ENCODE data around the gene DEPDC5. TPM values are rescaled to one million over a fixed set of nuclear protein-coding genes. Genes with fewer than 3 reads are reported as not detected.

The DEPDC5 gene
- total and polyA plus RNA-seq, 2 of the 8 experiments (the other 6 are each of a cell fraction or from before 2014, with no cell fraction given) = 18.3 to 26.5 TPM

GRCh38 chr22:31870890-31871289 lies 117.1 kb downstream of the DEPDC5 start:
- H2BK5ac ChIP-seq (ENCODE audit: low read depth, low read length) = no peak overlapping the region
- H2BK120ac ChIP-seq (replicated peaks; ENCODE audit: low read depth, low read length) = no peak overlapping the region
- no peaks in the 10 kb centered on the region for H3K23me2 ChIP-seq (ENCODE audit: low read depth, low read length)
- TF ChIP-seq POU5F1 (IDR thresholded peaks at IDR 0.05; ENCODE audit: low read depth, low read length) (no peak), RXRA (IDR thresholded peaks at IDR 0.05; ENCODE audit: insufficient read depth, low read depth, low read length) (no peak), SUZ12 (IDR thresholded peaks at IDR 0.05; ENCODE audit: low read length) (no peak)
- CTCF ChIA-PET (ENCODE audit: partially characterized antibody) = interaction anchor here (1.0 to 2.6 kb wide), 9 partner anchors 9 to 162 kb away, joined by 3 to 9 read pairs (median 4); no protein-coding TSS in a partner anchor
- H4K5ac ChIP-seq (ENCODE audit: insufficient read length, low read depth, low read length) = no peak overlapping the region
- H3K27ac ChIP-seq (ENCODE audit: low read depth, low read length) = no peak overlapping the region
- 94% methylated on average over 6 of the region's 6 CpGs; no CpG with 5 or more reads in 1 of the 2 experiments for WGBS, 2 experiments (ENCODE audit: extremely low coverage in 1 of 2, insufficient coverage in 1 of 2, insufficient read length in 1 of 2, insufficient replicate concordance in 2 of 2, low coverage in 1 of 2, low lambda C conversion rate in 2 of 2, missing lambda C conversion rate in 1 of 2)
- H2BK20ac ChIP-seq (ENCODE audit: low read length) = no peak overlapping the region
- no peaks in the 10 kb centered on the region for H3K79me1 ChIP-seq (ENCODE audit: low read depth, low read length)
- H3K14ac ChIP-seq (ENCODE audit: insufficient read length) = no peak overlapping the region
- no peak overlapping the region for H3K4me2 ChIP-seq (ENCODE audit: insufficient read depth in 1 of 2, low read depth in 2 of 2, low read length in 2 of 2)
- H2BK15ac ChIP-seq (ENCODE audit: low read length) = no peak overlapping the region
- H3K18ac ChIP-seq (ENCODE audit: extremely low read depth, low read length) = no peak overlapping the region
- no peak overlapping the region for H3K56ac ChIP-seq (replicated peaks; ENCODE audit: insufficient read length, low read depth, low read length)
- no peak overlapping the region for H3K4ac ChIP-seq (replicated peaks; ENCODE audit: insufficient read length, low read depth, low read length)
- H3K79me2 ChIP-seq (ENCODE audit: control insufficient read depth in 1 of 2, insufficient read depth in 2 of 2, low read length in 2 of 2) = no peaks in the 10 kb centered on the region
- no peak overlapping the region for H2BK12ac ChIP-seq (ENCODE audit: low read depth, low read length)
- H3K9me3 ChIP-seq (ENCODE audit: insufficient read depth in 2 of 2, low read depth in 1 of 2, low read length in 1 of 2) = no peaks in the 10 kb centered on the region
- H3K4me1 ChIP-seq (replicated peaks in 1 of 4; ENCODE audit: control insufficient read depth in 3 of 4, insufficient read depth in 4 of 4, low read length in 3 of 4) = peaks cover 0 to 7% (median 5%) of the 10 kb centered on the region in 4 experiments; a peak in 3 of 7 replicates
- no peak overlapping the region for H2AK5ac ChIP-seq (ENCODE audit: low read depth, low read length)
- H3K27me3 ChIP-seq (replicated peaks in 1 of 4; ENCODE audit: control insufficient read depth in 3 of 4, extremely low read depth in 1 of 4, insufficient read depth in 3 of 4, low read length in 3 of 4) = no peaks in the 10 kb centered on the region
- POLR2A ChIA-PET (ENCODE audit: partially characterized antibody) = no interaction called here
- H4K20me1 ChIP-seq (replicated peaks in 1 of 2; ENCODE audit: control insufficient read depth in 1 of 2, insufficient read depth in 2 of 2, low read length in 2 of 2) = no peaks in the 10 kb centered on the region
- FAIRE-seq (no peak), DNase-seq (ENCODE audit: low read depth in 1 of 2, low spot score in 2 of 2) (no peak)
- no peak overlapping the region for H3K9ac ChIP-seq (replicated peaks in 1 of 4; ENCODE audit: extremely low read depth in 1 of 4, low read depth in 3 of 4, low read length in 3 of 4)
- H3K23ac ChIP-seq (ENCODE audit: insufficient read length) = no peak overlapping the region
- 0 out of 8 replicates have a peak, but pooled peaks cover 0 to 4% (median 2%) of the 10 kb centered on the region in 4 experiments for H3K36me3 ChIP-seq (ENCODE audit: control insufficient read depth in 2 of 4, insufficient read depth in 4 of 4, low read length in 3 of 4)
- H4K8ac ChIP-seq (ENCODE audit: extremely low read depth, insufficient read depth, low read length) = no peak overlapping the region
- H2AFZ ChIP-seq (ENCODE audit: low read length) = no peak overlapping the region
- H4K91ac ChIP-seq (replicated peaks; ENCODE audit: insufficient read length, low read length) = no peak overlapping the region
- H3K4me3 ChIP-seq (ENCODE audit: extremely low read depth in 1 of 4, insufficient read depth in 2 of 4, low read depth in 3 of 4, low read length in 4 of 4) = no peak overlapping the region
